GM19099 (cell line): Measurements from ENCODE around the gene DYNC1I1.

Source experiments
- POLR2A ChIP-seq: IDR thresholded peaks from 3 replicates; pipeline ENCODE4 v1.6.1; 2011; ENCODE audit warnings: low read depth; ENCODE audit not compliant: insufficient read length; ENCODE audit errors: extremely low read depth

DYNC1I1 gene

DNA sequence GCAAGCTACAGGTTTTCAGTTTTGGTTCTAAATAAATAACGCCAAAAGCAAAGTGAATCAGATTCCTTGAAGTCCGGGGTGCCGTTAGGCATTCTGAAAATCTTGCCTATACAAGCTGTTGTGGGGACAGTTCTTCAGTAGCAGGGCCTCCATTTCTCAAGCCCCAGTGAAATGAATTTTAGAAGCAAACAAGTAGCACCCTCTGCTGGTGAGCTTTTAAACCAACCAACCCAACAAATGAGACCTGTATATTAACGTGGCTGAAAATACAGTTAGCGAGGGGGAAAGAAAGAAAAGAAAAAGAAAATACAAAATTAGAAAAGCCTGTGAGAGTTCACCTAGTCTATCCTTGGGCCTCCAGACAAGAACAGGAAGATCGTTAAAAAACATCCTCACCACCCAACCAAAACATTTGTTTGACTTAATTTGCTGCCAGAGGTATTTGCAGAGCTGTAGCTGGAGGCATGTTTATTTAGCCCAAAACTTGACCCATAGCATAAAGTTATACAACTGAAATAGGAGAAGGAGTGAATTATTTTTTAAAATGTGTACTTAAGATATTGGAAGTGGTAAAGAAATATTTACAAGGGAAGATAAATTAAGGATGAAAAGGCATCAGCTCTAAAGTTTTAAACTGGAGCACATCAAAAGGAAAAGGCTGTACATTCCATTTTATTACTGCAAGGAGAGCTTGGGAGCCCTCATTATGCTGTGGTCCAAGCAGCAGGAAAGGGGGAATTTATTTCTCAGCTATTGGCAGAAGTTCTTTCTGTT is 98.9 kb downstream of the DYNC1I1 start:
- TF ChIP-seq POLR2A: no peak

GRCh38 chr7:95871896-95872295 is 99.5 kb downstream of the DYNC1I1 start:
- TF ChIP-seq POLR2A: no peak

DNA sequence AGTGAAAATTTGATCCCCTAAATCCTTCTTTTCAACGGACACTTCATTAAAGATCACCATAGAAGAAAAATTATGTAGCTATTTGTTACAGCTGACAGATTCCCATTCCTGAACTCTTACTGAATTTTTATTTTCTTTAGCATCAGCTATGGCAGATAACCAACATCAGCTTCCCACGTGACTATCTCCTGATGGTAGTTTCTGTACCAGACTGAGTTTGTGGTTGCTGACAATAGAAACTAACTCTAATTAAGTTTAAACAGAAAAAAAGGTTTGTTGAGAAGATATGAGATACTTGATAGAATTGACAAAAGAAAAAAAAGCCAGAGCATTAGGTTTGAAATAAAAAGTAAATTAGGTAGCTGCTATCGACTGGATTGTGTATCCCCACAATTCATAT is 101.8 kb downstream of the DYNC1I1 start:
- TF ChIP-seq POLR2A: no peak

- TF ChIP-seq POLR2A: no peak
These were observed 102.3 kb downstream of the DYNC1I1 start for GRCh38 chr7:95874541-95875265.

GRCh38 chr7:95875519-95875918 is 103.2 kb downstream of the DYNC1I1 start:
- TF ChIP-seq POLR2A: no peak

GRCh38 chr7:95878677-95879076 is 106.3 kb downstream of the DYNC1I1 start:
- no peak for TF ChIP-seq POLR2A

- TF ChIP-seq POLR2A: no peak
These were observed 109.2 kb downstream of the DYNC1I1 start for GRCh38 chr7:95881597-95881996.

DNA sequence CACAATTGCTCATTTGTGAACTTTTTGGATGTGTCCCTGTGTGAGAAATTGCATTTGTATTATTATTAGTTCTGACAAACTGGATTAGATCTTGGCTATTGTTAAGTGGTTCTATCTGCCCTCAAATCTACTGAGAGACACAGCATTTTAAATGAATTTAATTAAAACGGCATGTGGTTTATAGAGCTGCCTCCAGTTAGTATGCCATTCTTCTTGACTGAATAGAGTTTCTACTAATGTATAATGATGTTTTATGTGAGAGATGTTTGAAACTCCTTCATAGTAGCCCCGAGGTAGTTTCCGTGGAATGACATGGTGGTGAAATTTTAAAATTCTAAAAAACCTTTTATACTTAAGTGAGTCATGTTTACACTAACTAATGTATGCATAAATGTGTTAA is 110.9 kb downstream of the DYNC1I1 start:
- no peak for TF ChIP-seq POLR2A

DNA sequence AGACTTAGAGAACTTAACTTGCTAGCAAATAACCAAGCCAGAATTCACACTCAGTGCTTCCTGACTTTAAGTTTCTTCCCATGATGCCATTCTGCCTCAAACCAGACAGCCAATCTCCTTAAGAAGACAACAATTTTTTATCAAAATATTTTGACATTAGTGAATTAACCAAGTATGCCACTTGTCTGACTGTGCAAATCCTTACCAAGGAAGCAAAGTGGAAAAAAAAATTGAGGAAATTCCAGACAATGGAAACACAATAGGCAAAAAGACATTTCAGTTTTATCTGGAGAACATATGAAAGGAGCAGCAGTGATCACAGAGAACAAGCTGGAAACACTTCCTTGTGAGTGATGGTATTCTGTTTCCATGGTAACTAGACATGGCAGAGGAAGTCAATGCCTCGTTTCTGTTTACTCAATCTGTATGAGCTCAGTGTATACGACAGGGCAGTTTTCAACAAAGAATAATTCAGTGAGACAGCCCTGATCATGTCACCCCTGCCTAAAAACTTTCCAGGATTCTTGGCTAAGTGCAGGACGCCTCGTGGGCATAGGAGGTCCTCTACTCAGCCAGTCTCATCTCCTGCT is 114.2 kb downstream of the DYNC1I1 start:
- no peak for TF ChIP-seq POLR2A

GRCh38 chr7:95893484-95893883 is 121.1 kb downstream of the DYNC1I1 start:
- no peak for TF ChIP-seq POLR2A

GRCh38 chr7:95897557-95898251 is 125.3 kb downstream of the DYNC1I1 start:
- no peak for TF ChIP-seq POLR2A

GRCh38 chr7:95899919-95900513 is 127.7 kb downstream of the DYNC1I1 start:
- no peak for TF ChIP-seq POLR2A

- no peak for TF ChIP-seq POLR2A
These were observed 128.7 kb downstream of the DYNC1I1 start for GRCh38 chr7:95901006-95901405.

- TF ChIP-seq POLR2A: no peak
These were observed 131.7 kb downstream of the DYNC1I1 start for GRCh38 chr7:95904099-95904498.

DNA sequence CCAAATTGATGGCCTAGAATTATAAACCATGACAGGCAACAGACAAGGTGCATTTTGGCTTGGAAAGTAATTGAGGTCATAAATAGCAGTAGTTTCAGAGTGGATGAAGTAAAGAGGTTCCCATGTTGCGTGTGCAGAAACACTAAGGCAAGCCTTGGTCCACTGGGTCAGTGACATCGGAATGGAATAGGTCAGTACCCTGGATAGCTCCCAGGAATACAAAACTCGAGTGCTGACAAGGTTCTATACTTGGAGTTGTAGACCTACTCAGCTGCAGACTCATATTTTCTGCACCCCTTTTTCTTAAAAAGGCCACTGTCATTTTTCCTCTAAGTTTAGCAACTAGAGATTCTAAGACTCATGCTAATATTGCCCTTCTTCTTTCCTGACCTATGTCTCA is 132.8 kb downstream of the DYNC1I1 start:
- no peak for TF ChIP-seq POLR2A
